DMS79 treated with DMSO at 0.1 percent for 48 hours (cell line): ENCODE measurements around the gene TRAP1.
"Not testable (repeated sequence)": the region's sequence is repeated elsewhere in the genome, so short reads cannot be mapped to it uniquely, and the experiment has no call there.

ENCODE experiments used
- DNase-seq: peaks from one replicate; lab custom pipeline; 2025; lab: John Stamatoyannopoulos, UW

The TRAP1 gene

GRCh38 chr16:3736116-3736515, 18.8 kb upstream of the TRAP1 start:
- DNase-seq, result no peak

DNA sequence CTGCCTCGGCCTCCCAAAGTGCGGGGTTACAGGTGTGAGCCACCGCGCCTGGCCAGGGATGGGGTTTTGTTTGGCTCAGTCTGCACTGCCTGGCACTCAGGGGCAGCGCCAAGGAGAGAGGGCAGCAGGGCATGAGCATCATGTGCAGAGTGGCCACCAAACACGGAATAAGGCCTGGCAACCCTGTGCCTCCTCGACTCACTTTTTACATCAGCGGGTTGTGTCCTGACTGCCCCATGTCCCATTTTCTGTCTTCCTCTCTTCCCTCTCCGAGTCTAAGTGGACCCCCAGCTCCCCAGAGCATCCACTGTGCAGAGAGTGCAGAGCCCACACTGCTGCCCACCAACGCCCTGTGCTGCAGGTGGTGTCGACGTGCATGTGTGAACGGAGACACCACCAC, 18.2 kb upstream of the TRAP1 start:
- DNase-seq, result no peak

DNA sequence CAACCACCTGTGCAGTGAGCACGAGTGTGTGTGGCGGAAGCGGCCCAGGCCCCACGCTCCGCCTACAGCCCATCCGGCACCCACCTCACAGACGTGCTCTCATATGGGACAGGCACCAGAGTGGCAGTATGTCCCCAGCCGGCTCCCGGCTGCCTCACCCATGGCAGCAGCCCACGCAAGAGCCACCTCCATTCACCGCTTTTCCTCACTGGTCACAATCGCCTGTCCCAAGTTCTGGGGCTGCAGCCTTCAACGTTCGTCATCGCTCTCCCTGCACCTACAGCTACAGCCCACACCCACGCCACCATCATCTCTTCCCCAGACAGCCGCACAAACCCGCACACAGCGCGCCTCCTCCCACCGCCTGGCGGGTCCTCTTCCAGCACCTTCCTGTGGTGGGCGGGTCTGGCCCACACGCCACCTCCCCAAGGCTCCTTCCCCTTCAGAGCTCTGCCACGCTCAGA, 17.5 kb upstream of the TRAP1 start:
- no peak for DNase-seq

DNA sequence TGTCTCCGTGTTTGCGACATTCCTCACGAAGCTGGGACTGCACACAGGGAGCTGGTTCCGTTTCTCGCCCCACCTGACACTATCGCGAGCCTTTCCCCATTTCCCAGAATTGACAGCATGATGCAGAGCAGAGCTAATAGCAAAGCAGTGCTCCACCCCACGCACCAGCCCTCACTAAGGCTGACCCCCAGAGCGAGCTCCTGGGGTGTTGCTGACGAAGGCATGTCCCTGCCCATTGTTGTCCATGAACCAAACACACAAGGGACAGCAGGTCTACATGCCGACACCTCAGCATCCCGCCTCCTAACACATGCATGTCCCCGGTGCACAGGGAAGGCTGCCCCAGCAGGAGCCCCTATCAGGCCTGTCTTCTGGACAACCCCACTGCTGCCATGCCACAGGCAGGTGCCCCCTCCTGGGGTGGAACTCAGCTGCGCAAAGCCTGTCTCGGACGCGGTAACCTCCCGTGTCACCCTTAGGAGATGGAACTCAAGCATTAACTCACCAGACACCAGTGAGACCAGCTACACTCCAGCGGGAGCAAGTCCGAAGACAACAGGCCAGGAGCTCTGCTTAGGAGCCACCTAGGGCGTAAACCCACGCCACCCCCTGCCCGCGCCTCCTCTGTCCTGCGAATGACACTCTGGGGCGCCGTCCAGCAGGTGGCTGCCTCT, 16.9 kb upstream of the TRAP1 start:
- DNase-seq, result no peak

GRCh38 chr16:3732171-3732570, 14.8 kb upstream of the TRAP1 start:
- DNase-seq, result no peak

DNA sequence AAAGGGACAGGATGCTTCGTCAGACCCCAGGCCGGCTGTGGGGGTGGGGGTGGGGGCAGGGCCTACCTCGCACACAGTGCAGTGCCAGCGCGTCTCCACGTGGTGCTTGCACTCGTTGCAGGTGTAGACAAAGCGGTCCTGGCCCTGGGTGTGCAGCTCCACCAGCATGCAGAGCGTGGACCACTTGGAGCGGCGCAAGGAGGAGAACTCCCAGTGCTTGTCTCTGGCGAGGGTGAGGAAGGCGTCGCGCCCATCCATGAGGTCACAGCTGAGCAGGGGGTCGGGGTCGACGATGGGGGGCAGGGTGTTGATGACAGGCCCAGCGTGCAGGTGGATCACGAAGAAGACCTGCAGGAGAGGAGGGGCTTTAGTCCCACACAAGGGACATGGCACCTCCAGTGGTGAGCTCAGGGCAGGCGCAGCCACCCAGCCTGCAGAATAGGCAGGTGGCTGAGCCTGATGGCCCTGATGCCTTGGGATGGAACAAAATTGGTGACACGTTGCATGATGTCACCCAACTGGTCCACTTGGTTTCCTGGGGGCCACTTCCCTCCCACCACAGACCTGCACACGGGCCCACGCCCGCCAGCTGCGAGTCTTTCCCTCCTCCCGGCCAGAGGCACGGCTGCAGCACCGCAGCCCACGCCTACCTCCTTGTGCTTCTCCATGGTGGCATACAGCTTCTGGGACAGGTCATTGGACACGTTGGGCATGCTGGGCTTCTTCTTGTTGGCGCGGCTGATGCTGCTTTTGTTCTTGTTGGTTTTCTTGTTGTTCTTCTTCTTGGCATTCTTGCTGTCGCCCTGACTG, 14.0 kb upstream of the TRAP1 start:
- no peak for DNase-seq

GRCh38 chr16:3730161-3731125, 13.1 kb upstream of the TRAP1 start:
- DNase-seq, result no peak

GRCh38 chr16:3729161-3730112, 12.1 kb upstream of the TRAP1 start:
- no peak for DNase-seq

- no peak for DNase-seq
Measured at GRCh38 chr16:3728424-3729160, 11.3 kb upstream of the TRAP1 start.

DNA sequence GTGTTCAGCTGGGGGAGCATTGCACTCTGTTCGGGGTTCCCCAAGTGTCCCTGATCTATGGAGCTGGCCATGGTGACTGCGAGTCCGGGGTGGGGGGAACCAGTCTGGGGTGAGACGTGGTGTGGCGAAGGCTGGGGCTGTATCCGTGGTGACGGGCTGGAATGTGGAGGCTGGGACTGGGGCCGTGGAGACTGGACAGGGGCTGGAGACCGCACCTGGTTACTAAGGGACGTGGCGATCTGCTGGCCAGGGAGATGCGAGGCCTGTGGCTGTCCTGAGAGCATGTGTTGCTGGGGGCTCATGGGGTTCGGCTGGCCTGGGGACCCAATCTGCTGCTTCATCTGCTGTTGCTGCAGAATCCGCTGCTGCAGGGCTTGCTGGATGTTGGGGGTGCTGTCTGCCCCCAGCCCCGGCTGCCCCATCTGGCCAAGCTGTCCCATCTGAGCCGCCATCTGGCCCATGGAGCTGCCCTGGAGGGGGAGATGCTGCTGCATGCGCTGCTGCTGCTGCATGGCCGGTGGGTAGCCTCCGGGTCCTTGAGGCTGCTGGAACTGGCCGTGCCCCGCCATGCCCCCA, 10.6 kb upstream of the TRAP1 start:
- no peak for DNase-seq

- DNase-seq, result no peak
Measured at GRCh38 chr16:3726021-3726687, 8.8 kb upstream of the TRAP1 start.

DNA sequence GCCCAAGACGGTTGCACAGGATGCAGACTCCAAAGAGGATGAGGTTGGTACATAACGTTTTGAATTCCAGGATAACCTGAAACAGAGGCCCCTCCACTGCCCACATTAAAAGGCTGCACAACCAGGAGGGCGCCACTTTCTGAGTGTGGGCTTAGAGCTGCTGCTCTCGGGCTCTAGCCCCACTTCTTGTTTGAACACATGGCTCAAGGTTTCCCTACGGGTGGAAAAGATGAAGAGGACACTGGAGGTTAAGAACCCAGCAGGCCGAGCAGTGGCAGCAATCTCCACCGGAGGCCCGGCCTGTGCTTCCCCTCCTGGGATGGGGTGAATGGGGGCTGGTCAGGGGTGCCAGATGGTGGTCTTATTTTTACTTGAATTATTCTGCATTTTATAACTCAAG, 8.0 kb upstream of the TRAP1 start:
- DNase-seq, result no peak

- DNase-seq, result no peak
Measured at GRCh38 chr16:3722508-3722907, 5.2 kb upstream of the TRAP1 start.

DNA sequence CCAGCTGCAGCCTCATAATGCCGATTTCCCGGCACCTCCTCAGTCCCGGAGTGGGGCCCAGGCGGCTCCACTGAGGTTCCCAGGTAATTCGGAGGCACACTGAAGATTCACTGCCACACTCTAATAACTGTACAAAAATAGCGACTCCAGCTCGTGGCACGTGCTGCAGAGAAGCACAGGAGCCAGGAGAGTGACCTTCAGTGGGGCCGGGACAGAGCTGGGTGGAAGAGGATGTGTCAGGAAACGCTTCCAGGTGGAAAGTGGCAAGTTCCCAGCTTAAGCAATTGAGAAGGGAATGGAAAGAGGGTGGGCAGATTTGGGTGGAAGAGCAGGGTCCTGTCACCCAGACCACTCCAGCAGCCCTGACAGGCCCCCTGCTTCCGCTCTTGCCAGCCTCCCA, 3.1 kb upstream of the TRAP1 start:
- no peak for DNase-seq

- no peak for DNase-seq
Measured at GRCh38 chr16:3718628-3719027, 1.3 kb upstream of the TRAP1 start.

GRCh38 chr16:3718019-3718391, 681 bp upstream of the TRAP1 start:
- no peak for DNase-seq

GRCh38 chr16:3716831-3717234, 491 bp downstream of the TRAP1 start:
- peak; percentile 13 for DNase-seq

DNA sequence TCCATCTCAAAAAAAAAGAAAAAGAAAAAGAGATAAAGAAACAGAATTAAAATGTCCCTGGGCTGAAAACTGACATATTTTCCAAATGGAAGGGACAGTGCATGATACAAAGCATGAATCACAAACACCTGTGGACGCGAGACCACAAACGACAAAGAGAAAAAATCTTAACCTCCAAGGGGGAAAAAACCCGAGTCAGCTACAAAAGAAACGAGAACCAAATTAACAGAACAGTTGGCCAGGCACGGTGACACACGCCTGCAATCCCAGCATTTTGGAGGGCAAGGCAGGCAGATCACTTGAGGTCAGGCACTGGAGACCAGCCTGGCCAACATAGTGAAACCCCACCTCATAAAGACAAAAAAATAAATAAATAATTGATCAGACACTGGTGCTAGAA, 1.9 kb downstream of the TRAP1 start:
- DNase-seq, result no peak

GRCh38 chr16:3714378-3714777, 2.9 kb downstream of the TRAP1 start:
- DNase-seq, result not testable (repeated sequence)
